Activated naive CD8-positive, alpha-beta T cell treated with anti-CD3 and anti-CD28 coated beads, Interleukin-2, amount 10 ng/mL, durations not matched to agents 7 days and 5 days (primary cell): ENCODE measurements around the gene TPH2. TPM values are rescaled to one million over a fixed set of nuclear protein-coding genes. Genes with fewer than 3 reads are reported as not detected.

Source experiments
- ATAC-seq: fragments of 150-1000 bp; cut with Tn5 transposase; one replicate; pipeline ENCODE4 v1.10.0; 2021; ENCODE audit warnings: low read depth, moderate library complexity
- POLR2A ChIA-PET: fragments of 350-600 bp; sonication (Branson Sonifier 250); formaldehyde crosslinking; loops from one replicate; lab custom pipeline; 2021; ENCODE audit warnings: antibody characterized with exemption; lab: Charles Lee
- DNase-seq: peaks from one replicate; pipeline ENCODE4 v3.0.0; 2021
- H3K27ac Mint-ChIP-seq: one replicate; pipeline ENCODE4 v1.8.0; 2022; ENCODE audit warnings: mild to moderate bottlenecking, mixed read lengths
- H3K27me3 Mint-ChIP-seq: one replicate; pipeline ENCODE4 v1.8.0; 2022; ENCODE audit warnings: mild to moderate bottlenecking, moderate library complexity, mixed read lengths
- H3K36me3 Mint-ChIP-seq: one replicate; pipeline ENCODE4 v1.8.0; 2021; ENCODE audit warnings: mild to moderate bottlenecking, mixed read lengths
- H3K4me1 Mint-ChIP-seq: one replicate; pipeline ENCODE4 v1.8.0; 2021; ENCODE audit warnings: mixed read lengths
- H3K4me3 Mint-ChIP-seq: one replicate; pipeline ENCODE4 v1.8.0; 2022; ENCODE audit warnings: mild to moderate bottlenecking, moderate library complexity, mixed read lengths
- H3K9me3 Mint-ChIP-seq: one replicate; pipeline ENCODE4 v1.8.0; 2021; ENCODE audit warnings: mixed read lengths
- total RNA-seq, 2 experiments: library from RNA; stranded (reverse); gene quantifications; one replicate each; pipeline ENCODE4 v1.2.3, GENCODE V29; 2021

TPH2 gene
- not detected for total RNA-seq

DNA sequence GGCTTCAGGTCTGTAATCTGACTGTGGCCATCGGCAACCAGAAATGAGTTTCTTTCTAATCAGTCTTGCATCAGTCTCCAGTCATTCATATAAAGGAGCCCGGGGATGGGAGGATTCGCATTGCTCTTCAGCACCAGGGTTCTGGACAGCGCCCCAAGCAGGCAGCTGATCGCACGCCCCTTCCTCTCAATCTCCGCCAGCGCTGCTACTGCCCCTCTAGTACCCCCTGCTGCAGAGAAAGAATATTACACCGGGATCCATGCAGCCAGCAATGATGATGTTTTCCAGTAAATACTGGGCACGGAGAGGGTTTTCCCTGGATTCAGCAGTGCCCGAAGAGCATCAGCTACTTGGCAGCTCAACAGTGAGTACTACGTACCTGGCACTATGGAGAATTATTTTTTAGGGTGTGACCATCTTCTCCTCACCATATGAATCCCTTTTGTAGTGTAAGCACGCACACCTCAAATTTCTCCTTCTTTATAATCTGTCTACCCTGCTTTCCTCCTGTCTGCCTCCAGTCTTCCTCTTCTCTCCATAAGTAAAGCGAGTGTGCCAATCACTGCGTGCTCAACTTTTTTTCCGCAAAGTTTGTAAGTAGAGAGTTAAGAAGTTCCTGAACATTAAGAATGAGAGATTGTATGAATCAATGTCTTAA, at the start of gene TPH2:
TPH2 (plus strand) TSS at position 118 of the 658 bp plus-strand sequence; CDS start at position 260, 142 bp downstream.
- no peaks in the 10 kb centered on the region for H3K9me3 Mint-ChIP-seq
- ATAC-seq = peak; percentile 60
- H3K27ac Mint-ChIP-seq = no peak within 1 kb of the TSS
- no peaks in the 10 kb centered on the region for H3K36me3 Mint-ChIP-seq
- H3K27me3 Mint-ChIP-seq = peaks cover 38% of the 10 kb centered on the region
- POLR2A ChIA-PET = no interaction called here
- peak; percentile 62 for DNase-seq
- H3K4me3 Mint-ChIP-seq = no peak within 1 kb of the TSS
- peaks cover 3% of the 10 kb centered on the region for H3K4me1 Mint-ChIP-seq

DNA sequence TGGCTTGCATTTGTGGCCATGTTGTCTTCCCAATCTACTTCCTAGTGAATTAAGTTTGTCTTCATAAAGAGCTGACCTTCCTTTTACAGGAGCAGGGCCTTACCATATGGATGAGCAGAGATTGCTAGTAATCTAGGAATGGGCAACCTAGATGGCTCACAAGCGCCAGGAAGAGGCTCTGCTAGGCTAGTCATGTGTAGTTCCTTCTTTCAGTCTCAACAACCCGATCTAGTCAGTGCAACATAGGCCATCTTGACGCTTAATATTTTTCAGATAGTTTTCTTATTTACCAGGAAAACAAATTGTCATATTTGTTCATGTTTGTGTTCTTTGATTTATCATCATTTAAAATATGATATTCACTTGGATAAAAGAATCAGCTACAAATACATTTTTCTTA, 48.2 kb upstream of the TPH2 start:
- Mint-ChIP-seq H3K4me1 (peaks cover 11% of the 10 kb centered on the region), H3K27ac (no peak overlapping the region), H3K36me3 (peaks cover 33% of the 10 kb centered on the region), H3K27me3 (no peaks in the 10 kb centered on the region), H3K9me3 (no peaks in the 10 kb centered on the region), H3K4me3 (no peak overlapping the region)
- DNase-seq (no peak), ATAC-seq (no peak)
- POLR2A ChIA-PET = no interaction called here

DNA sequence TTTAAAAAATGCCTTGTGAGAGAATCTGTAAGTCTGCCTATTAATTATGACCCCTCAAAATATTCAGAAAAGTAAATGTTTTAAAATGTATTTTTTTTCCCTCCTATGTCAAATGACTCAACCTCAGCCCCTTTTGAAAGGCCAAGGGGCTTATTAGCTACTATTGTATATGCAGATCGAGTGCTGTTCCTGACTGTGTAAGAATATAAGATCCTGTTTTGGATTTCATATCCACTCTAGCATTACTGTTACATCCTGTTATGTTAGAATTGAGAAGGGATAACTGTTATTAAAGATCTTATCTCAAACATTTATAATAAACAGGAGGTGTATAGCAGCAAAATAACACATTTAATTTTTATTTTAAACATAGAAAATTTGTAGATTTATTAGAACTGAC, 46.6 kb upstream of the TPH2 start:
- Mint-ChIP-seq H3K27ac (no peak overlapping the region), H3K36me3 (peaks cover 28% of the 10 kb centered on the region), H3K27me3 (no peaks in the 10 kb centered on the region), H3K4me1 (peaks cover 11% of the 10 kb centered on the region), H3K9me3 (no peaks in the 10 kb centered on the region), H3K4me3 (no peak overlapping the region)
- no peak for DNase-seq
- no peak for ATAC-seq
- POLR2A ChIA-PET = no interaction called here

DNA sequence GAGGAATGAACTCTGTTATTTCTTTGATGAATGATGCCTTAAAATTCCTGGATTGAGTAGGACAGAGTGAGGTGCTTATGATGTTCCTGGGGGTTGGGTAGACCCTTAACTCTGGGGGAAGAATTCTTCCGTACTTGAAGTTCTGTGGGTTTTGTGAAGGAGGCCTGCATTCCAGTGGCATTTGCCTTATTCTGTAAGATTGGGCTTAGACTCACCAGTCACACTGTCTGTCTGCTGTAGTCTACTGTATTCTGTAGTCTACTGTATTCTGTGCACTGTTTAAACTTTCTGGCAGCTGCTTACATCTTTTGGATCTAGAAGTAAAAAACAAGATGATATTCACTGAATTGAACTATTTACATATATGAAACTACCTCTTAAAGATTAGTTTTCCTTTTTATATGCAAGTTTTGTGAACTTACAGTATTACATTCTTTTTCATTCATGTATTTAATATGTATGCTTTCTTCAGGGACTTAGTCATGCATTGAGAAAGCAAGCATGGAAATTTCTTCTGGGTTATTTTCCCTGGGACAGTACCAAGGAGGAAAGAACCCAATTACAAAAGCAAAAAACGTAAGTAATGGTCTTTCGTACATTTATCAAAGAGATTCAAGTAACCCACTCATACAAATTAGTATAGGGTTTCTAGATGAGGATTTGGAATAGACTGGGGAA, 42.3 kb upstream of the TPH2 start:
- ATAC-seq (no peak), DNase-seq (no peak)
- H3K27ac Mint-ChIP-seq = no peak overlapping the region
- no peaks in the 10 kb centered on the region for H3K9me3 Mint-ChIP-seq
- H3K4me1 Mint-ChIP-seq = peaks cover 1% of the 10 kb centered on the region
- H3K36me3 Mint-ChIP-seq = peaks cover 27% of the 10 kb centered on the region
- H3K27me3 Mint-ChIP-seq = no peaks in the 10 kb centered on the region
- POLR2A ChIA-PET = no interaction called here
- no peak overlapping the region for H3K4me3 Mint-ChIP-seq

DNA sequence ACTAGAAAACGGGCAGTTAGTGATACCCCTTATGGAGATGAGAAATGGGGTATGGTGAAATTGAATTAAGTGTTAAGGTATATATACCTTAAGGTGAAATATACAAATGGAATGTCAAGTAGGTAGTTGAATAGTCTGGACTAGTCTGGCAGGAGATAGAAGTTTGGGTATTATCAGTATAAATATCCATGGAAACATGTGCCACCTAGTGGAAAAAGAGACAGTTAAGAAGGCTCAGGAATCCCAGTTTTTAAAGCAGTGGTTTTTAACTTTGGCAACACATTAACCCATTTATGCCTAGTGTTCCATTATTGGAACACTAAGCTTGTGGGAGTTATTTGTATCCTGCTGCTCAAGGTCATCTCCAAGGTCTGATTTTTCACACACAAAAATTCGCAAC, 38.6 kb upstream of the TPH2 start:
- H3K9me3 Mint-ChIP-seq = peaks cover 2% of the 10 kb centered on the region
- H3K27me3 Mint-ChIP-seq = no peaks in the 10 kb centered on the region
- no peak for ATAC-seq
- no peak overlapping the region for H3K27ac Mint-ChIP-seq
- DNase-seq = no peak
- POLR2A ChIA-PET = no interaction called here
- H3K4me3 Mint-ChIP-seq = no peak overlapping the region
- H3K4me1 Mint-ChIP-seq = peaks cover 12% of the 10 kb centered on the region
- H3K36me3 Mint-ChIP-seq = peaks cover 55% of the 10 kb centered on the region

DNA sequence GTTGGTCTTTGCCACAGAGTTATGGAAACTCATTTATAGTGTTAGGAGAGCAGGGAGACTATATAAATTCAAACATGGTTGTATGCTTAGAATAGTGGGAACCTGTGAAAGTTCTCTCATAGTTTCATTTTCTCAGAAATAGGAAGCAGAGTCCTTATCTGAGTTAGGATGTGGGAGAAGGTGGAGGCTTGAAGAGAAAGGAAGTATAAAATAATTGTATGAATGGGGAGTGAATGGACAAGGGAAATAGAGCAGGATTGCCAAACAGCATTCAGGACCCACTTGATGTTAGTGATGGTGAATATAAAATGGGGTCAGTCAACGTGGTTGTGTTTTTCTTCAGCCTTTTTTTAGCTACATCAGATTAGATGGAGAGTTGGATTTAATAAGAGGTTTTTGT, 34.0 kb upstream of the TPH2 start:
- POLR2A ChIA-PET = no interaction called here
- DNase-seq = no peak
- H3K4me3 Mint-ChIP-seq = no peak overlapping the region
- ATAC-seq = no peak
- peak overlapping the region; percentile 35 for H3K27ac Mint-ChIP-seq
- peaks cover 12% of the 10 kb centered on the region for H3K4me1 Mint-ChIP-seq
- no peaks in the 10 kb centered on the region for H3K27me3 Mint-ChIP-seq
- peaks cover 6% of the 10 kb centered on the region for H3K9me3 Mint-ChIP-seq
- H3K36me3 Mint-ChIP-seq = peaks cover 68% of the 10 kb centered on the region

DNA sequence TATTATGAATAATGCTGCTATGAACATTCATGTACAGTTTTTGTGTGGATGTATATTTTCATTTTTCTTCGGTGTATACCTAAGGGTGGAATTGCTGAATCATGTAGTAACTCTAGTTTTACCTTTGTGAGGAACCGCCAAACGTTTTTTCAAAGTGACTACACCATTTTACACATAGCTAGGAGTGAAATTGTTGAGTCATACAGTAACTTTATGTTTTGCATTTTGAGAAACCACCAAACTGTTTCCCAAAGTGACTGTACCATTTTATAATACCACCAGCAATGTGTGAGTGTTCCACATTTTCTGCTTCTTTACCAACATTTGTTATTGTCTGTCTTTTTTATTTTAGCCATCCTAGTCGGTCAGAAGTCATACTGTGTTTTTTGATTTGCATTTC, 3.1 kb upstream of the TPH2 start:
- Mint-ChIP-seq H3K27me3 (peaks cover 29% of the 10 kb centered on the region), H3K4me3 (no peak overlapping the region), H3K36me3 (no peaks in the 10 kb centered on the region), H3K9me3 (no peaks in the 10 kb centered on the region), H3K4me1 (peaks cover 3% of the 10 kb centered on the region), H3K27ac (no peak overlapping the region)
- DNase-seq (no peak), ATAC-seq (no peak)
- POLR2A ChIA-PET = no interaction called here

DNA sequence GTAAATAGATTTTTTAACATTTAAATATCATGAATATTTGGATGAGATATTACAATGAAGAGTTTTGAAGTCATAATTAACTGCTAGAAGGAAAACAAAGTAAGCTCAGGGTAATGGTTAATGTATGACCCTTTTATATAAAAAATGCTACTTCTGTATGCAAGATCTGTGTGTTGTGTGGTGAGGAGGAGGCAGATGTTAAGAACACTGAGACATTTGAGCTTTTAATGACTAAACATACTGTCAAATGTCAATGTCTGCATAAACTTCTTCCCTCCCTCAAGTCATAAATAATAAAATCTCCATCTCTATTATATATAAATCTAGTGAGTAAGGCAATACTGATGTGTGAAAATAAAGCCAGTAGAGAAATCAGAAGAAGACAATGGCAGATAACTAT, 1.4 kb downstream of the TPH2 start:
- peaks cover 3% of the 10 kb centered on the region for H3K4me1 Mint-ChIP-seq
- DNase-seq (no peak), ATAC-seq (no peak)
- no peak overlapping the region for H3K4me3 Mint-ChIP-seq
- POLR2A ChIA-PET = no interaction called here
- H3K27ac Mint-ChIP-seq = no peak overlapping the region
- no peaks in the 10 kb centered on the region for H3K9me3 Mint-ChIP-seq
- peaks cover 45% of the 10 kb centered on the region for H3K27me3 Mint-ChIP-seq
- no peaks in the 10 kb centered on the region for H3K36me3 Mint-ChIP-seq

DNA sequence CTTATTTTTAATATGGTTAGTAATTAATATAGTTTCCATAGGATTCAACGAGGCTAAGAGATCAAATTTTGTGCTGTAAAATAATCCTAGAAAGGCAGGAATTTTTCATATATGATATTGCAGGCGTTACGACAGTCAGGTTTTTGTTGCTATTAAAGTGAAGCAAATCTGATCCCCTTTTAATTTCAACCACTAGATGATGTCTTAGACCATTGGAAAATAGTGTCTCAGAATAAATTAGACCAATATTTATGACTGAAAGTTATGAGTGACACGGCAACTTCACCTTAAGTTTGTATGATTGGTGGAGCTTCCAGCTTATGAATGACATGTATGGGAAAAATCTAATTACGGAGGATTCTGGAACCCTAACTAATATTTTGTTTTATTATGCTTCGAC, 2.5 kb downstream of the TPH2 start:
- H3K9me3 Mint-ChIP-seq = no peaks in the 10 kb centered on the region
- H3K27me3 Mint-ChIP-seq = peaks cover 46% of the 10 kb centered on the region
- H3K4me3 Mint-ChIP-seq = no peak overlapping the region
- H3K4me1 Mint-ChIP-seq = peaks cover 3% of the 10 kb centered on the region
- no peak for ATAC-seq
- DNase-seq = no peak
- no peak overlapping the region for H3K27ac Mint-ChIP-seq
- POLR2A ChIA-PET = no interaction called here
- H3K36me3 Mint-ChIP-seq = no peaks in the 10 kb centered on the region

DNA sequence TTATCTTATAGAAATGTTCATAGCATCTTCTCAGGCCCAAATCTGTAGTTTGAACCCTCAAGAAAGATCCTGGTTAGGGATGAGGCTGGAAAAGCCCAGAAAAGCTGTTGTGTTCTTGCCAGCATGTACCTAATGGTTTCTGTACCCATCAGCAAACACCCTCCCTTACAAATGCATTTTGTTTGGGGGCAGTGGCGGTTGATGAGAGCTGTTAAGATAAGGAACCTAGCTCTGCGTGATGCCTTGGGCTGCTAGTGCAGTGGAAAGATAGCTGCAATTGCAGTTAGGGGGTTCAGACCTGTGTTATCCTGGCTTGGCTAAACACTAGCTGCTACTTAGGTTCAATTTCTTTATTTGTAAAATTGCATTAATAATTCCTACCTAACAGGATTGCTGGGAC, 3.6 kb downstream of the TPH2 start:
- Mint-ChIP-seq H3K27ac (no peak overlapping the region), H3K4me1 (peaks cover 3% of the 10 kb centered on the region), H3K27me3 (peaks cover 52% of the 10 kb centered on the region), H3K4me3 (no peak overlapping the region), H3K36me3 (no peaks in the 10 kb centered on the region), H3K9me3 (no peaks in the 10 kb centered on the region)
- DNase-seq (no peak), ATAC-seq (no peak)
- POLR2A ChIA-PET = interaction anchor here (0.5 kb wide), 1 partner anchor 18 kb away, joined by 4 read pairs; no protein-coding TSS in a partner anchor

DNA sequence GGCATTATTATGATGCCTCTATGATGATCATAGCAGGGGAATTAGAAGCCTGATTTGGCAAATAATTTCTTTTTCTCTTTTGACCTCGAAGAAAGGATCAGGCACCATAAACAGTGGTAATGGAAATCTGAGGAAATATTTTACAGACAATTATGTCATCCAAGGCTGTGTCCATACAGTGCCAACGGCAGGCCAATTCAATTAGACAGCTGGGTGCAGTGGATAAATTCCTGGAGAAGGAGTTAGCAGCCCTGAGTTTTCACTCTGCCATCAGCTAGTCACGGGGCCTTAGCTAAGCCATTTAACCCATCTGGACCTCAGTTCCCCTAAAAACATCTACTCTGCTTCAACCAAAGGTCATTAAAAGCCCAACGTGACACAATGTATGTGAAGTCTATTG, 4.1 kb downstream of the TPH2 start:
- POLR2A ChIA-PET = no interaction called here
- DNase-seq = no peak
- H3K4me3 Mint-ChIP-seq = no peak overlapping the region
- peaks cover 49% of the 10 kb centered on the region for H3K27me3 Mint-ChIP-seq
- H3K27ac Mint-ChIP-seq = no peak overlapping the region
- H3K4me1 Mint-ChIP-seq = peaks cover 3% of the 10 kb centered on the region
- no peaks in the 10 kb centered on the region for H3K9me3 Mint-ChIP-seq
- no peak for ATAC-seq
- H3K36me3 Mint-ChIP-seq = no peaks in the 10 kb centered on the region

DNA sequence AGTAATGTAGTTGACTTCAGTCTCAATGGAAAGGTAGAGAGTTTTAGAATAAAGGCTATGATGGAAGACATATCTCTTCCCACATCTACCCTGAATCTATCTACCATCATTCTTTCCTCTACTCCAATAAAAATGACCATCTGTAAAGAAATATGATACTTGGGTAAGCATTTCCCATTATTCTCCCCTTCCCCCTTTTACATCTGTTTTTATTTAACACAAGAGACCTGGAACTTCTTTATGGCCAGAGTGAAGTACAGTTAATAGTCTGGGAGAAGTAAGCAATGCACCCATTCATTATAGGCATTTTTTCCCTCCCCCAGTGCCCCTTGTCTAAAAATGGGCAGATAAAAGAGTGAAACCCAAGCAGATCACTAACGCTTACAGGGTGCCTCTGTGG, 6.5 kb downstream of the TPH2 start:
- no peaks in the 10 kb centered on the region for H3K9me3 Mint-ChIP-seq
- no peak overlapping the region for H3K4me3 Mint-ChIP-seq
- H3K4me1 Mint-ChIP-seq = no peaks in the 10 kb centered on the region
- ATAC-seq (no peak), DNase-seq (no peak)
- no peak overlapping the region for H3K27ac Mint-ChIP-seq
- POLR2A ChIA-PET = no interaction called here
- H3K27me3 Mint-ChIP-seq = peaks cover 40% of the 10 kb centered on the region
- no peaks in the 10 kb centered on the region for H3K36me3 Mint-ChIP-seq

DNA sequence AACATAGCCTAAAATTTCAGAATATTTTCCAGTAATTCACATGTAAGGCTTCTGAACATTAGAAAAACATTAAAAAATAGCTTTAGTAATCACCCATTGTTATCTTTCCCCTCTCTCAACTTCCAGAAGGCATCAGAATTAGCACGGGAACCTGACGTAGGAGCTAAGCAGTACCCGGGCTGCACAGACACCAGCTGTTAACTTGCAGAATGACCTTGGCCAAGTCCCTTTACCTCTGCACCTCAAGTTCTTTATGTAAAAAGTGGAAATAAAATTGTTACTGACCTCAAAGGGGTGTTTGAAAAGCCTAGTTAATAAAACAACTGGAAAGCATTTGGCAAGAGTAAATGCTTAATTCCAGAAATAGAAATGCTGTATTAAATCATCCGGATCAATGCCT, 7.2 kb downstream of the TPH2 start:
- POLR2A ChIA-PET = no interaction called here
- no peak overlapping the region for H3K27ac Mint-ChIP-seq
- no peaks in the 10 kb centered on the region for H3K9me3 Mint-ChIP-seq
- no peaks in the 10 kb centered on the region for H3K4me1 Mint-ChIP-seq
- no peaks in the 10 kb centered on the region for H3K36me3 Mint-ChIP-seq
- ATAC-seq (no peak), DNase-seq (no peak)
- H3K4me3 Mint-ChIP-seq = no peak overlapping the region
- H3K27me3 Mint-ChIP-seq = peaks cover 33% of the 10 kb centered on the region

DNA sequence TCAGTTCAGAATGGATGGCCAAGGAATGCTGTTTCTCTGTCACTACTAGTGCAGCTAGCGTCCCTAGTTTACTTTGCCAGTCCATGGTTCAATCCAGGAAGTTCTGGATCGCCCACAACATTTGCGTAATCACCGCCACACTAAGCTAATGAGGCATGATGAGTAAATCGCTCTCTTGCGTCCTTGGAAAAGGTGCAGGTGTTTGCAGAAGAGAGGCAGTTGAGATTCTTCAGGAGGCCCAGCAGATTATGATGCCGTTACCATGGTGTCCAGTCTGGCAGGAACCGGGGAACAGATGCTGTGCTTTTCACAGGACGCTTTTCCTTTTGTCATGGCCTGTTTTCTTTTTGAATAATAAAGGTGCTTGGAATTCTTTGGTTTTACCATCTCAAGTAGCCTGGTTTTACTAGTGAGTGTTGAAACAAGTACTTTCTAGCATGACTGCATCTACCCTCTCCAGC, 9.0 kb downstream of the TPH2 start:
- POLR2A ChIA-PET = no interaction called here
- Mint-ChIP-seq H3K36me3 (no peaks in the 10 kb centered on the region), H3K27ac (no peak overlapping the region), H3K9me3 (no peaks in the 10 kb centered on the region), H3K4me1 (no peaks in the 10 kb centered on the region), H3K4me3 (no peak overlapping the region), H3K27me3 (peaks cover 29% of the 10 kb centered on the region)
- ATAC-seq (no peak), DNase-seq (no peak)
